GM18502 (cell line): Measurements from ENCODE around the gene CRB3.
"Not testable (repeated sequence)": the region's sequence is repeated elsewhere in the genome, so short reads cannot be mapped to it uniquely, and the experiment has no call there.

ENCODE experiments used
- ATAC-seq: cut with Tn5 transposase; IDR thresholded peaks from one replicate; pipeline ENCODE4 v1.9.1; 2021; ENCODE audit warnings: mild to moderate bottlenecking; ENCODE audit not compliant: unreplicated experiment, poor library complexity

Gene CRB3

DNA sequence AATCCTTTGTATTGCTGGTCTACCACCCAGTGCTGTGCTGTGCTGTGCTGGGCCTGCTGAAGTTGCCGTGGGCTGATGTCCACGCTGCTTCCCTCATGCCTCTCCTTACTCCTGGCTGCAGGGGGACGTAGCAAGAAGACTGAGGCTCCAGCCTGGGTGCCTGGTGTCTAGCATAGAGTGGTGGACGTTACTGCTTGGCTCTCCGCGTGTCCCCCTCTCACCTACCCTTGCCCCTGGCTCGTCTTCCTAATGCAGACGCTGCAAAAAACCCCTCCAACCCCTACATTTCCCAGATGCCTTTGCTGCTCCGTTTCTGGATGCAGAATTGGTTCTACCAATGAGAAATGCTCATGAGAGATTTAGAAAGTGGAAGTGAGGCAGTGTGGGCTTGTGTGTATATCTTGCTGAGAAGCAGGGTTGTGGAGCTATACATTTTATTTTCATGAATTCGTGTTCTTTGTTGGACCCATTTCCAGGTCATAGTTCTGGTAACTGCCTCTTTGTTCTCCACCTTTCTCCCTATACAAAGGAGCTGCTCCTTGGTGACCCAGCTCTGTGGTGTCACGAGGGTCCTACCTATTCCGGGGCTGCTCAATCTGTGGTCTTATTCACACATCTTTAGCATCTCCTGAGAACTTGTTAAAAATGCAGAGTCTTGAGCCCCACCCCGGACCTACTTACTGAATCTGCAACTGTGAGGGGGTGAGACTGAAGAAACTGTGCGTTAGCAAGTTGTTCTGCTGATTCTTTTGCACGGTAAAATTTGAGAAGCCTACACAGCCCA lies 25.4 kb downstream of the CRB3 start:
- ATAC-seq: peak; percentile 48

DNA sequence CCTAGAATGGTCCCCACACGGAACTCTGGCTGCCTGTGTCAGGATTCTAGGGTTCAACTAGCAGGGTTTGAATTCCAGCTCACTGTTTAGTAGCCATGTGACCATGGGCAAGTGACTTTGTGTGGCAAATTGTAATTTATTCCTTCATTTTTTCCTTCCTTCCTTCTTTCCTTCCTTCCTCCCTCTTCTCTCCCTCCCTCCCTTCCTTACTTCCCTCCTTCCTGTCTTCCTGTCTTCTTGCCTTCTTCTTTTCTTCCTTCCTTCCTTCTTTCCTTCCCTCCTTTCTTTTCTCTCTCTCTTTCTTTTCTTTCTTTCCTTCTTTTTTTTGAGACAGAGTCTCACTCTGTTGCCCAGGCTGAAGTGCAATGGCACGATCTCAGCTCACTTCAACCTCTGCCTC lies 26.1 kb downstream of the CRB3 start:
- no peak for ATAC-seq

GRCh38 chr19:6491802-6492592 lies 27.9 kb downstream of the CRB3 start:
- ATAC-seq: no peak

DNA sequence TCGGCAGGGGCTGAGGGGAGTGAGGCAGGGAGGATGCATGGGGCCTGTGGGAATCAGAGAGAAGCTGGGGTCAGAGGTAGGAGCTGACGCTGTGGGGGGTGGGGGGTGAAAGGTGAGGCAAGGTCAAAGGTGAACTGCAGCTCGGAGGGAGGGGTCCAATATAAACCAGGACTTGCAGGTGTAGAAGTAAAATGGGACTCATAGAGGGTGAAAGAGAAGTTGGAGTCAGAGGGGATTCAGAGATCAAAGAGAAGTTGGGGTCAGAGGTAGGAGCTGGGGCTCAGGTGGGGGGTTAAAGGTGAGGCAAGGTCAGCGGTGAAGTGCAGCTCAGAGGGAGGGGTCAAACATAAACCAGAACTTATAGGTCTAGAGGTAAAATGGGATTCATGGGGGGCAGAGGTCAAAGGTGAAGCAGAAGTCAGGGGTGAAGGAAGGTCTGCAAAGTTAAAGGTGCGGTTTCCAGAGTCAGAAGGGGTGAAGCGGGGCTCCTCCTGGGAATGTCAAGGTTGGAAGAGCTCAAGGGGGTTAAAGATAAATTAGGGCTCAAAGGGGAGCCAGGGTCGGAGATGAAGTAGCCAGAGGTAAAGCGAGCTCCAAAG lies 30.5 kb downstream of the CRB3 start:
- no peak for ATAC-seq

DNA sequence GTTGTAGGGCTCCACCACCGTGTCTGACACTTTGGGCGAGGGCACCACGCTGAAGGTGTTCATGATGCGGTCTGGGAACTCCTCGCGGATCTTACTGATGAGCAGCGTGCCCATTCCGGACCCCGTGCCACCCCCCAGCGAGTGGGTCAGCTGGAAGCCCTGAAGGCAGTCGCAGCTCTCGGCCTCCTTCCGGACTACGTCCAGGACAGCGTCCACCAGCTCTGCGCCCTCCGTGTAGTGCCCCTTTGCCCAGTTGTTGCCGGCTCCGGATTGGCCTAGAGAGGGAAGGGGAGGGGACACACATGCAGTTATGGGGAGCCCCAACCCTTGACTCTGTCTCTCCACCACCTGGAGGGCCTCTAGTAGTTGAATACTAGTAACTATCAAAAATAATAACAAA lies 31.9 kb downstream of the CRB3 start:
- ATAC-seq: no peak

- ATAC-seq: no peak
Measured at GRCh38 chr19:6498294-6499036, 34.4 kb downstream of the CRB3 start.

- no peak for ATAC-seq
Measured at GRCh38 chr19:6499052-6499790, 35.1 kb downstream of the CRB3 start.

GRCh38 chr19:6500837-6501739 lies 37.0 kb downstream of the CRB3 start:
- ATAC-seq: no peak

GRCh38 chr19:6501740-6502648 lies 37.9 kb downstream of the CRB3 start, which contains the start of gene TUBB4A:
Gene TUBB4A (minus strand): TSS chr19:6502309. CDS start chr19:6502212, 97 bp downstream.
- no peak for ATAC-seq

GRCh38 chr19:6503407-6504201 lies 39.5 kb downstream of the CRB3 start:
- no peak for ATAC-seq

- not testable (repeated sequence) for ATAC-seq
Measured at GRCh38 chr19:6508028-6508771, 44.1 kb downstream of the CRB3 start.

GRCh38 chr19:6509118-6509971 lies 45.3 kb downstream of the CRB3 start:
- no peak for ATAC-seq

DNA sequence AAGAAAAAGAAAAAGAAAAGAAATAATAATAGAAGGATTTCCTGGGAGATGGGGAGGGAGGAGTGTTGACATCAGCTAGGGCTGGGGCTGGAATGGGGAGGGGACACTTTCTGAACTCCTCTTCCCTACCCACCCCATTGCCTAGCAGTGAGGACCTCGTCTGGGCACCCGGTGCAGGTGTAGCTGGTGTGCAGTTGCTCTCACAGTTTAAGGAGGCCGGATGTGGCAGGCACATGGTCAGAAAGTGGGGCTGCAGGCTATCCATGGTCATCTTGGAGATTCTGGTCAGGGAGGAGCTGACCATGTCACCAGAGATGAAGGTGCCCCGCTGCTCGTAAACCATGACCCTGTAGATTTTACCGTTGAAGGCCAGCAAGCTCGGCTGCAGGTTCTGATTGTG lies 46.5 kb downstream of the CRB3 start:
- ATAC-seq: no peak

- no peak for ATAC-seq
Measured at GRCh38 chr19:6514089-6514488, 50.0 kb downstream of the CRB3 start.

DNA sequence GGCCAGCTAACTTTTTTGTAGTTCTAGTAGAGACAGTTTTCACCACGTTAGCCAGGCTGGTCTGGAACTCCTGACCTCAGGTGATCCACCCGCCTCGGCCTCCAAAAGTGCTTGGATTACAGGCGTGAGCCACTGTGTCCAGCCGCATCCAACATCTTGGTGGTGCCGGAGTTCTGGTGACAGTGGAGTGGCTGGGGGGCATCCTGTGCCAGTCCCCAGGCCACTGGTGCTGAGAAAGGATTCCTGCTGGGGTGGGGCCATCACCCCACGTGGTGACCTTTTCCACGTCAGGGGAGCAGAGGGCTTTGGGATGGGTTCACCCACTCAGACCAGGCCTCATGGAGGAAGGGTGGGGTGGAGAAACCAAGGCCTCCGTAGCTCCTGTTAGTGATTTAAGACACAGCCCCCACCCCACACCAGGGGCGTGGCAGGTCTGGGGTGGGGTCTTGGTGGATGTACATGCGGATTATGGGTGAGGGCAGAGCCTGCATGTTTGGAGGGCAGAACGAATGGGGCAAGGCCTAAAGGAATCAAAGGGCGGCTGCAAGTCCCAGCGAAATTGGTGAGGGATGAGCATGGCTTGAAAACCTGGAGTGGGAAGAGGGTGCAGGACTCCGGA lies 51.0 kb downstream of the CRB3 start:
- no peak for ATAC-seq
